Activated CD4-positive, alpha-beta T cell treated with anti-CD3 and anti-CD28 coated beads, Interleukin-2, amount 50 U/mL, for 4 hours (primary cell): ENCODE data around the gene TMEM245.
A peak's percentile ranks its signal among the peaks of the same experiment; 100 is the strongest.

Experiments
- DNase-seq, 2 experiments: peaks; one replicate each; pipeline ENCODE4 v3.0.0-alpha.2; 2020

The TMEM245 gene

DNA sequence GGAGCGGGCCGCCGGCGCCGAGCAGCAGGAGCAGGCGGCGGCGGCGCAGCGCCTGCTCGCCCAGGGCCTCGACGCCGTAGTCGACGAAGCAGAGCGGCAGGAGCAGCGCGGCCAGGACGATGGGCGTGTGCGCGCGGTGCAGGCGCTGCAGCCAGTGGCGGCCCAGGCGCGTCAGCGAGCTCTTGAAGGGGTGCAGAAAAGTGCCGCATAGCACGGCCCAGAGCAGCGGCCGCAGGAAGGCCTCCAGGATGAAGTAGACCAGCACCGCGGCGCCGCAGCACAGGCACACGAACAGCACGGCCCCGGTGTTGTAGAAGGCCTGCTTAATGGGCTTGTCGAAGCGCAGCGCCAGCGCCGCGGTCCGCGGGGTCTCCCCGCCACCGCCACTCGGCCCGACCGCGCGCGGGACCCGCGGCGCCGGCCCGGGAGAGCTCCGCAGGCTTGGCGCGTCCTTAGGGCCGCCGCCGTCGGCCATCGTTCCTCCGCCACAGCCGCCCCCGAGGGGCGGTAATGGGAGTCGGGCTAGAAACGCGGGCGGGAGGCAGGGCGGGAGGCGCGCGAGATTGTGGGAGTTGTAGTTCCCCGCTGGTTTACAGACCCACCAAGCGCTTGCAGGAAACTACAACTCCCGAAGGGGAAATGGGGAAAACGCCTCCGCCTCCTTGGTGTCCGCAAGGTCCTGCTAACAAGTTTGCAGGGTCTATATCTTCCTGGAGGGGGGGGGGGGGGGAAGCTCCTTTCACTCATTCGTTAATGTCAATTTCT, at the start of gene TMEM245:
Gene TMEM245, minus strand, starts transcription at position 509 of the 765 bp plus-strand sequence. Its CDS starts 34 bp downstream, at position 475.
- peak; percentile 94 for DNase-seq

GRCh38 chr9:109168170-109168569, 48.4 kb upstream of the TMEM245 start:
- DNase-seq = no peak

- no peak for DNase-seq
Observed at GRCh38 chr9:109167716-109168115, 48.0 kb upstream of the TMEM245 start.

DNA sequence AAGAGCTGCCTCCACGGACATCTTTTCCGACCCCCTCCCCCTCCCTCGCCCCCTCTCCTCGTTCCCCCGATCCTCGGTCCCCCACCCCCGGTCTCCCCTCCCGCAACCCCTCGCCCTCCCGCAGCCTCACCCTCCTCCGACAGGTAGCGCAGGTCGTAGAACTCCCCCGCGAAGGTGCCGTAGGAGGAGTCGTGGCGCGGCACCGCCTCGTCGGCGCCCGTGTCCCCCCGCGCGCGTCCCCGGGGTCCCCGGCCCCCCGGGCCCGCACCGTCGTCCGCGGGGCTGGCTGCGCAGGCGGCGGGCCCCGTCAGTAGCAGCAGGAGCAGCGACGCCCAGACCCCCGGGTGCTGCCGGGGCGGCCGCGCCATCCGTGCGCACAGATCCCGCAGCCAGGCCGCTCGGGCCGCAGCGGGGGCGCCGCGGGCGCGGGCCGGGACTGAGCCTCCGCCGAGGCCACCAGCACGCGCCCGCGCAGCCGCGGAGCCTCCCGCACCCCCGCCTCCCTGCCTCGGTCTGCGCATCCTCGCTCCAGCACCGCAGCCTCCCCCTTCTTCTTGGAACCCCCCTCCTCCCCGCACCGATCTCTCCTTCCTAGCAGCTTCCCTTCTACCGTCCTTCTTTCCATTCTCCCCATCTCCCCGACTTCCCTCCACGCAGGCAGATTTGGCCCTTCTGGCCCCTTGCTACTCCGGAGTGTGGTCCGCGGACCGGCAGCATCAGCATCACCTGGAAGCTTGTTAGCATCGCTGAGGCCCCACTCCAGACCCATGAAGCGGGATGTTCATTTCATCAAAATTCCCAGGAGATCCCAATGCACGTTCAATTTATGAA, 47.2 kb upstream of the TMEM245 start, which contains the start of gene FRRS1L:
Gene FRRS1L, minus strand, starts transcription at position 479 of the 831 bp plus-strand sequence. Its CDS starts 111 bp downstream, at position 368.
- DNase-seq = no peak

- DNase-seq = no peak
Observed at GRCh38 chr9:109166171-109166770, 46.5 kb upstream of the TMEM245 start.

DNA sequence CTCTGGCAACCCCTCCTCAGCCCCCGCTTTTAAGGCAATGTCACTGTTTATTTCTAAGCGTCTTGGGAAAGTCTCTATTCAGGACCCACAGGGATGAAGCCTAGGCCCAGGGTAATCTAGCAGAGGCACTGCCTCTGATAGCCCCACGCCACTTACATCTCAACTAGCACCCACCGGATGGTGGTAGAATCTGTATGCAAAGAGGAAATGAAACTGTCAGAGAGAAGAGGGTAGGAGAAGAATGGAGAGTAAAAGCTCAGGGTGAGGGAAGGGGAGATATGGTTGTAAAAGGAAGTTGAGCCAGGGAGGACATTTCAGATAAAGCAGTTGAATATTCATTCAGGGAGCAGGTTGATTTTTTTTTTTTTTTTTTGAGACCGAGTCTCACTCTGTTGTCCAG, 44.3 kb upstream of the TMEM245 start:
- DNase-seq = no peak

DNA sequence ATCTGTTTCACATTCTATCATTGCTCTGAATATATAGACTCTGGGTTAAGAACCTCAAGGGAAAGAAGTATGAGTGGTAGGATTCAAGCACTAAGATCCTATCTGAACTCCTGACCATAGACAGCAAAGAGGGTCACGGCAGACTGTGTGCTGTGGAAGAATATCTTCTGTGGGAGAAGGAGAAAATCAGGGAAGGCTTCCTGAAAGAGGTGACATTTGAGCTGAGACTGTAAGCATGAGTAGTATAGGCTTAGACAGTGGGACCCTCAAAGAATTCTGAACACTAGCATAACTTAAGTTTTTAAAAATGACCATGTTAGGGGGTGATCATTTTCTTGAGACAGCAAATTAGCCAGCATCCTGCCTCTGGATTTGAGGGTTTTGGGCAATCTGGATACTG, 43.4 kb upstream of the TMEM245 start:
- DNase-seq = no peak

- no peak for DNase-seq
Observed at GRCh38 chr9:109162677-109163076, 42.9 kb upstream of the TMEM245 start.

DNA sequence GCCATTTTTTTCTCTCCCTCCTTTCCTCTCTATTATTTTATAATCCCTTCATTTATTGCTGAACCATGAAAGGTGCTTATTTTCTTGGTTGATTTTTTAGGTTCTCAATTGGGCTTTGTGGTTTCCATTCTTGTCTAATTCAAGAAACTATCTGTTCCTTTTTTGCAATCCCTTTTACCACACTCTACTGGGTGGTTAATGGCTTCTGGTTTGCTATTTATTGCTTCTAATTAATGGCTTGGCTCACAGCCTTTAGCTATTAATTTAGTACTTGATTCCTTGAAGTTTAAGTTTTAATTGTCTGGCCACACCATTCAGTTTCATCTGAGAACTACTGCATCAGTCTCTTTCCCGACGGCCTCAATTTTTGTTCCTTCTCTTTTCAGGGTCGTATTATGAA, 41.7 kb upstream of the TMEM245 start:
- DNase-seq = no peak

GRCh38 chr9:109159583-109159982, 39.8 kb upstream of the TMEM245 start:
- no peak for DNase-seq

DNA sequence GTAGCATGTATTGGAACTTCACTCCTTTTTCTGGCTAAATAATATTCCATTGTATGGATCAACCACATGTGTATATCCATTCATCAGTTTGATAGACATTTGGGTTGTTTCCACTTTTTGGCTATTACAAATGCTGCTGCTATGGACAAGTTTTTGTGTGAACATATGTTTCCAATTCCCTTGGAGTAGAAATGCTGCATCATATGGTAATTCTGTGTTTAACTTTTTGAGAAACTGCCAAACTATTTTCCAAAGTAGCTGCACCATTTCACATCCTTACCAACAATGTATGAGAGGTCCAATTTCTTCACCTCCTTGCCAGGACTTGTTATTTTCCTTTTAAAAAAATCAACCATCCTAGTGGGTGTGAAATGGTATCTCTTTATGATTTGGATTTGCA, 38.9 kb upstream of the TMEM245 start:
- DNase-seq = no peak

DNA sequence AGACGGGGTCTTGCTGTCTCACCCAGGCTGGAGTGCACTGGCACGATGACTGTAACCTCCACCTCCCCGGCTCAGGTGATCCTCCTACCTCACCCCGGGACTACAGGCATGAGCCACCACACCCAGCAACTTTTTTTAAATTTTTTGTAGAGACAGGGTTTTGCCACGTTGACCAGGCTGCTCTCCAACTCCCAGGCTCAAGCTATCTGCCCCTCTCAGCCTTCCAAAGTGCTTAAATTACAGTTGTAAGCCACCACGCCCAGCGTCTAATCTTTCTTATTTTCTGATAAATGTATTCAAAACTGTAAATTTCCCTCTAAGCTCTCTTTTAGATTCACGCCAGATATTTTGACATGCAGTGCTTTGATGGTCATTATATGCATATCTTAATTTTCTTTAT, 37.0 kb upstream of the TMEM245 start:
- DNase-seq = no peak

DNA sequence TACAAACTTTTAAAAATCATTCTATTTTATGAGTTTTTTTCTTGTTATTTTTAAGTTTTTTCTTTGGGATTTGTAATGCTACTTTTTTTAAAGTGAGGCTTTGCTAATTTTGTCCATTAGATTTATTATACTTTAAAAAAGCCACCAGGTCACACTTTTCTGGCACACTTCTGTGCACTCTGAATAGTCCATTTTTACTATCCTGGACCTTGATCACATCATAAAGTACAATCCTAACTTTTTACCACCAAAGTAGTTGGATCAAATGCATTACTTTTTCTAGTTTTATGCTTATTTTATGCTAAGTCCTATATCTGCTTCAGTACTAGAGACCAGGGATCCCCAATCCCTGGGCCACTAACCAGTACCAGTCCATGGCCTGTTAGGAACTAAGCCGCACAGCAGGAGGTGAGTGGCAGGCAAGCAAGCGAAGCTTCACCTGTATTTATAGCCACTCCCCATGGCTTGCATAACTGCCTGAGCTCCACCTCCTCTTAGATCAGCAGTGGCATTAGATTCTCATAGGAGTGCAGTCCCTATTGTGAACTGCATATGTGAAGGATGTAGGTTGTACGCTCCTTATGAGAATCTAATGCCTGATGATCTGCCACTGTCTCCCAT, 31.3 kb upstream of the TMEM245 start:
- DNase-seq = no peak

- DNase-seq = no peak
Observed at GRCh38 chr9:109149722-109150121, 30.0 kb upstream of the TMEM245 start.

DNA sequence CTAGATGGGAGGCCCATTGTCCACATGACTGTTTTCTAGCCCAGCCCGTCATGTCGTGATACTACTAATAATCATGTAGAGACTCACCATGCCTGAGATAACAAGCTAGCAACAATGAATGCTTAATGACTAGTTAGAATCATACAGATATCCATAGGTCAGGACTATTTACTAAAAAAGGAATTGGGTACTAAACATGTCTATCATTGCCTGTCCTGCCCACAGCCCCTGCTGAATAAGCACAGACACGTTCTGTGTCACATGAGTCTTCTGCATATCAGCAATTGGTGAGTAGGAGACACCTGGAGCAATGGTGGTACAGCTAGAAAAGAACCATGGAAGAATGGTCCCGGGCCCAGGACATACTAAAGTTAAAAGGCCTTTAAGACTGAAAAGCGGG, 29.3 kb upstream of the TMEM245 start:
- no peak for DNase-seq

DNA sequence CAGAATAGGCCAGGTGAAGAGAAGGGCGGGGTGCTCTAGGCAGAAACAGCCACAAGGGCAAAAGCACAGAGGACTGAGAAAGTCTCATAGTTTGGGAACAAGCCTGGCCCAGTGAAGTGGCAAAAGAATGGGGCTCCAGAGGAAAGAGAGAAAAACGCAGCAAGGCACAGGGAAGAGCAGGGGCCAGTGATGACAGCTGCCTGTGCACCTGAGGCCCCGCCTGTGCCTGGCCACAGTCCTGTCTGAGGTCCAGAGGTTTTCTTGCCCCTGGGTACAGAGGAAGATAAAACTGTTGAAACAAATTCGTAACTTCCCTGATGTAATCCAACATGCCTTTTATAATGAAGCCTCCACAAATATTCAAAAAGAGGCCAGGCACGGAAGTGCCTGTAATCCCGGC, 25.3 kb upstream of the TMEM245 start:
- DNase-seq = no peak

- DNase-seq = no peak
Observed at GRCh38 chr9:109143881-109144562, 24.3 kb upstream of the TMEM245 start.

GRCh38 chr9:109141375-109141774, 21.6 kb upstream of the TMEM245 start:
- DNase-seq = no peak

GRCh38 chr9:109139851-109140250, 20.1 kb upstream of the TMEM245 start:
- no peak for DNase-seq

DNA sequence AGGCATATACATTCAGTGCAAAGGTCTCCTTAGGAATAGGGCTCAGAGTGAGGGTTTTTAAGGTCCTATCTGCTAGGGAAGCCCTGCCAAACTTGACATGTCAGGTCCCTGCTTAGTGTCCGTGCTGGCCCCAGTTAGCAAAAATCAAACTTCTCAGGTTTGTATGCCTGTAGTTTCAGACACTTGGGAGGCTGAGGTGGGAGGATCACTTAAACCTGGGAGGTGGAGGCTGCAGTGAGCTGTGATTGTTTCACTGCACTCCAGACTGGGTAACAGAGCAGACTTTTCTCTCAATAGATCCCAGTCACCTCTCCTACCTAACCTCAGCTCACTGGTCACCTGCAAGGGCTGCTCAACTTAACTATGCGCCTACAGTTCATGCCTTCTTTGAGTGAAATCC, 18.7 kb upstream of the TMEM245 start:
- no peak for DNase-seq

DNA sequence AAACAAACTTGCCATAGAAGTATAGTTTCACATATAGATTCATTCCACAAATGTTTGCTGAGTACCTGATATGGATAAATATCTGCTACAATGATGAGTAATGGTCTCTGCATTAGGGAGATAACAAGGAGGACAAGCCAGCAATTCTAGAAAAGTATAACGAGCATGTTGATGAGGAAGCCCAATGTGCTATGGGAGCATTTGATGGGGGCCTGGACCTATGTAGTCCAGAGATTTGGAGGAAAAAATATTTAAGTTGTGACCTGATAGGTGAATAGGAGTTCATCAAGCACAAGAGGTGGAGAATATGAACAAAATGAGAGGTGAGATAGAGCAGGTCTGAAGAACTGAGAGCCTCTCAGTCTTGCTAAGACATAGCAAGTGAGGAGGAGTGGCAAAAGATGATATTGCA, 14.4 kb upstream of the TMEM245 start:
- no peak for DNase-seq

- no peak for DNase-seq
Observed at GRCh38 chr9:109133533-109133932, 13.8 kb upstream of the TMEM245 start.
